Neuronal stem cell (in vitro differentiated cells): ENCODE results near the gene C4orf33.
"Not testable (repeated sequence)": the region's sequence is repeated elsewhere in the genome, so short reads cannot be mapped to it uniquely, and the experiment has no call there.

Experiments used
- DNase-seq: peaks from one replicate; pipeline ENCODE4 v3.0.0-alpha.2; 2013; ENCODE audit warnings: low spot score
- H2AFZ ChIP-seq: one replicate; pipeline ENCODE4 v1.6.1; 2013; ENCODE audit warnings: mild to moderate bottlenecking, low read length, inconsistent platforms
- H2AK5ac ChIP-seq: 2 replicates; pipeline ENCODE4 v1.6.1; 2013; ENCODE audit warnings: low read depth, mild to moderate bottlenecking, inconsistent platforms, low read length, moderate library complexity, mixed read lengths
- H2BK120ac ChIP-seq: 2 replicates; pipeline ENCODE4 v1.6.1; 2013; ENCODE audit warnings: low read depth, mild to moderate bottlenecking, inconsistent platforms, low read length, moderate library complexity, mixed read lengths
- H2BK12ac ChIP-seq: one replicate; pipeline ENCODE4 v1.6.1; 2013; ENCODE audit warnings: low read length, inconsistent platforms
- H2BK15ac ChIP-seq: 2 replicates; pipeline ENCODE4 v1.6.1; 2013; ENCODE audit warnings: mild to moderate bottlenecking, low read length, inconsistent platforms, mixed read lengths
- H2BK5ac ChIP-seq: one replicate; pipeline ENCODE4 v1.6.1; 2013; ENCODE audit warnings: inconsistent platforms, mild to moderate bottlenecking, low read length, moderate library complexity
- H3K14ac ChIP-seq: one replicate; pipeline ENCODE4 v1.6.1; 2013; ENCODE audit warnings: low read length, inconsistent platforms
- H3K18ac ChIP-seq: 2 replicates; pipeline ENCODE4 v1.6.1; 2013; ENCODE audit warnings: low read length, inconsistent platforms
- H3K23ac ChIP-seq: 2 replicates; pipeline ENCODE4 v1.6.1; 2013; ENCODE audit warnings: low read depth, mild to moderate bottlenecking, mixed read lengths, low read length, inconsistent platforms; ENCODE audit not compliant: poor library complexity
- H3K27ac ChIP-seq: replicated peaks from 3 replicates; pipeline ENCODE4 v1.5.1; 2013; ENCODE audit warnings: low read length, inconsistent platforms
- H3K27me3 ChIP-seq, 3 experiments: 2 replicates each; pipeline ENCODE4 v1.6.1; 2013; ENCODE audit warnings: low read length in 3 of 3, mild to moderate bottlenecking in 2 of 3, inconsistent platforms in 1 of 3, low read depth in 1 of 3, mixed read lengths in 1 of 3, moderate library complexity in 1 of 3; ENCODE audit not compliant: control insufficient read depth in 3 of 3, insufficient read depth in 3 of 3
- H3K36me3 ChIP-seq, 2 donors: replicated peaks in 1 of 2; 2 replicates each; pipeline ENCODE4 v1.6.1; 2013; ENCODE audit warnings: low read length in 2 of 2; ENCODE audit not compliant: control insufficient read depth in 2 of 2, insufficient read depth in 2 of 2
- H3K4ac ChIP-seq: 2 replicates; pipeline ENCODE4 v1.6.1; 2013; ENCODE audit warnings: inconsistent platforms, mild to moderate bottlenecking, low read length, moderate library complexity
- H3K4me1 ChIP-seq, 2 donors: 1 replicate in 1 of 2; 2 replicates in 1 of 2; pipeline ENCODE4 v1.6.1; 2013; ENCODE audit warnings: low read length in 2 of 2, low read depth in 1 of 2; ENCODE audit not compliant: control insufficient read depth in 2 of 2, insufficient read depth in 1 of 2
- H3K4me2 ChIP-seq: one replicate; pipeline ENCODE4 v1.6.1; 2013; ENCODE audit warnings: mild to moderate bottlenecking, low read length, inconsistent platforms; ENCODE audit not compliant: insufficient read depth, poor library complexity, severe bottlenecking
- H3K4me3 ChIP-seq, 2 donors: 2 replicates each; pipeline ENCODE4 v1.5.1; 2013; ENCODE audit warnings: low read length in 2 of 2, mild to moderate bottlenecking in 2 of 2, inconsistent platforms in 1 of 2, moderate library complexity in 1 of 2
- H3K79me1 ChIP-seq: one replicate; pipeline ENCODE4 v1.6.1; 2013; ENCODE audit warnings: low read depth, mild to moderate bottlenecking, inconsistent platforms, low read length, moderate library complexity
- H3K9ac ChIP-seq: one replicate; pipeline ENCODE4 v1.6.1; 2013; ENCODE audit warnings: mild to moderate bottlenecking, low read depth, low read length, inconsistent platforms; ENCODE audit not compliant: poor library complexity
- H3K9me3 ChIP-seq, 2 donors: replicated peaks in 1 of 2; 2 replicates each; pipeline versions ENCODE3 to v1.6.1; 2013; ENCODE audit warnings: low read length in 2 of 2, mild to moderate bottlenecking in 2 of 2, inconsistent platforms in 1 of 2, low read depth in 1 of 2, mixed read lengths in 1 of 2, moderate library complexity in 1 of 2; ENCODE audit not compliant: control insufficient read depth in 2 of 2, insufficient read depth in 1 of 2
- H4K8ac ChIP-seq: one replicate; pipeline ENCODE4 v1.6.1; 2013; ENCODE audit warnings: low read depth, mild to moderate bottlenecking, inconsistent platforms, low read length, moderate library complexity
- H4K91ac ChIP-seq: one replicate; pipeline ENCODE4 v1.6.1; 2013; ENCODE audit warnings: low read length, low read depth, mild to moderate bottlenecking, inconsistent platforms; ENCODE audit not compliant: poor library complexity
- WGBS, 2 donors: extraction: QIAGEN DNeasy Blood & Tissue Kit; methylation state at CpG; one replicate each; pipeline ENCODE4 v1.1.7; 2013; ENCODE audit warnings: missing lambda C conversion rate in 2 of 2, mixed read lengths in 1 of 2; ENCODE audit not compliant: insufficient read length in 2 of 2, insufficient replicate concordance in 1 of 2; ENCODE audit errors: extremely low coverage in 2 of 2; 5-methylcytosine and 5-hydroxymethylcytosine counted together

C4orf33 gene

GRCh38 chr4:129064717-129065116, 31.2 kb upstream of the C4orf33 start:
- Histone ChIP-seq H2BK120ac (no peak overlapping the region), H2BK12ac (no peak overlapping the region), H3K79me1 (no peaks in the 10 kb centered on the region), H3K27me3 (no peaks in the 10 kb centered on the region), H3K23ac (no peak overlapping the region), H3K14ac (no peak overlapping the region), H4K8ac (no peak overlapping the region), H3K18ac (no peak overlapping the region), H2BK5ac (no peak overlapping the region), H3K9me3 (peaks cover 23 to 39% of the 10 kb centered on the region in 2 donors), H4K91ac (no peak overlapping the region), H3K9ac (no peak overlapping the region), H3K4me3 (no peak overlapping the region), H2BK15ac (no peak overlapping the region), H2AFZ (no peak overlapping the region), H2AK5ac (no peak overlapping the region), H3K36me3 (peaks cover 8 to 16% of the 10 kb centered on the region in 2 donors), H3K4ac (no peak overlapping the region), H3K27ac (no peak overlapping the region), H3K4me2 (no peak overlapping the region), H3K4me1 (no peaks in the 10 kb centered on the region)
- no peak for DNase-seq

GRCh38 chr4:129069537-129069936, 26.4 kb upstream of the C4orf33 start:
- H3K9ac ChIP-seq, H3K14ac ChIP-seq, H3K23ac ChIP-seq, H3K79me1 ChIP-seq, DNase-seq, H3K27ac ChIP-seq, H2BK120ac ChIP-seq, H4K91ac ChIP-seq, H2BK15ac ChIP-seq, H4K8ac ChIP-seq, H2AK5ac ChIP-seq, H2BK12ac ChIP-seq, H3K4me2 ChIP-seq, H3K18ac ChIP-seq, H3K4me1 ChIP-seq, H3K4ac ChIP-seq, H3K27me3 ChIP-seq, H2BK5ac ChIP-seq, H3K4me3 ChIP-seq, H2AFZ ChIP-seq: not testable (repeated sequence)
- no CpG with 5 or more reads among the region's 2 CpGs for WGBS, 2 donors
- Histone ChIP-seq H3K36me3 (peaks cover 3 to 19% of the 10 kb centered on the region in 2 donors), H3K9me3 (peaks cover 0 to 26% of the 10 kb centered on the region in 2 donors)

- H3K4me3 ChIP-seq: no peak overlapping the region
- H3K4ac ChIP-seq: no peak overlapping the region
- H4K8ac ChIP-seq: no peak overlapping the region
- H2AFZ ChIP-seq: no peak overlapping the region
- no peaks in the 10 kb centered on the region for H3K27me3 ChIP-seq
- no peak overlapping the region for H2BK15ac ChIP-seq
- DNase-seq: no peak
- no peak overlapping the region for H3K4me2 ChIP-seq
- no peak overlapping the region for H2BK120ac ChIP-seq
- no peak overlapping the region for H4K91ac ChIP-seq
- H3K23ac ChIP-seq: no peak overlapping the region
- no peak overlapping the region for H3K14ac ChIP-seq
- H2BK12ac ChIP-seq: no peak overlapping the region
- H3K79me1 ChIP-seq: peaks cover 4% of the 10 kb centered on the region
- no peak overlapping the region for H3K27ac ChIP-seq
- no peak overlapping the region for H3K18ac ChIP-seq
- H2AK5ac ChIP-seq: no peak overlapping the region
- H3K4me1 ChIP-seq: no peaks in the 10 kb centered on the region
- H2BK5ac ChIP-seq: no peak overlapping the region
- peaks cover 8 to 41% of the 10 kb centered on the region in 2 donors for H3K9me3 ChIP-seq
- peaks cover 16 to 64% of the 10 kb centered on the region in 2 donors for H3K36me3 ChIP-seq
- no peak overlapping the region for H3K9ac ChIP-seq
These were observed 18.6 kb upstream of the C4orf33 start for GRCh38 chr4:129077326-129077725.

GRCh38 chr4:129080129-129080528, 15.8 kb upstream of the C4orf33 start:
- H2AK5ac ChIP-seq: no peak overlapping the region

More at GRCh38 chr4:129080129-129080528, 15.8 kb upstream of the C4orf33 start:
- Histone ChIP-seq H3K4ac (no peak overlapping the region), H3K18ac (no peak overlapping the region), H2AFZ (no peak overlapping the region), H3K23ac (no peak overlapping the region), H2BK5ac (no peak overlapping the region), H3K4me1 (no peaks in the 10 kb centered on the region), H3K4me2 (no peak overlapping the region), H2BK120ac (no peak overlapping the region), H3K36me3 (peaks cover 13 to 53% of the 10 kb centered on the region in 2 donors), H3K9me3 (peaks cover 8 to 39% of the 10 kb centered on the region in 2 donors), H3K4me3 (no peak overlapping the region), H4K8ac (no peak overlapping the region), H2BK15ac (no peak overlapping the region), H3K14ac (no peak overlapping the region), H3K27ac (no peak overlapping the region), H3K9ac (no peak overlapping the region), H2BK12ac (no peak overlapping the region), H3K27me3 (no peaks in the 10 kb centered on the region), H4K91ac (no peak overlapping the region), H3K79me1 (peaks cover 4% of the 10 kb centered on the region)
- DNase-seq: no peak
